ENCODE results near the gene UBE2E2.

Gene UBE2E2

GRCh38 chr3:23389089-23389488 is 186.0 kb downstream of the UBE2E2 start:
- DNase-seq (ENCODE audit: low spot score), result no peak

- DNase-seq (ENCODE audit: low spot score), result no peak
Observed at GRCh38 chr3:23389686-23390085, 186.6 kb downstream of the UBE2E2 start.

GRCh38 chr3:23390446-23390845 is 187.3 kb downstream of the UBE2E2 start:
- DNase-seq (ENCODE audit: low spot score), result no peak

GRCh38 chr3:23390989-23391553 is 187.9 kb downstream of the UBE2E2 start:
- no peak for DNase-seq (ENCODE audit: low spot score)

GRCh38 chr3:23395115-23395514 is 192.0 kb downstream of the UBE2E2 start:
- DNase-seq (ENCODE audit: low spot score), result no peak

- no peak for DNase-seq (ENCODE audit: low spot score)
Observed at GRCh38 chr3:23396746-23397145, 193.6 kb downstream of the UBE2E2 start.

GRCh38 chr3:23399221-23399620 is 196.1 kb downstream of the UBE2E2 start:
- DNase-seq (ENCODE audit: low spot score), result no peak

- DNase-seq (ENCODE audit: low spot score), result peak; percentile 2
Observed at GRCh38 chr3:23402728-23403492, 199.8 kb downstream of the UBE2E2 start.

- DNase-seq (ENCODE audit: low spot score), result no peak
Observed at GRCh38 chr3:23404246-23404645, 201.1 kb downstream of the UBE2E2 start.

- DNase-seq (ENCODE audit: low spot score), result no peak
Observed at GRCh38 chr3:23405081-23405480, 202.0 kb downstream of the UBE2E2 start.

- no peak for DNase-seq (ENCODE audit: low spot score)
Observed at GRCh38 chr3:23406601-23407000, 203.5 kb downstream of the UBE2E2 start.

- DNase-seq (ENCODE audit: low spot score), result no peak
Observed at GRCh38 chr3:23418026-23418425, 214.9 kb downstream of the UBE2E2 start.

- DNase-seq (ENCODE audit: low spot score), result no peak
Observed at GRCh38 chr3:23421811-23422516, 218.8 kb downstream of the UBE2E2 start.

GRCh38 chr3:23422517-23422851 is 219.4 kb downstream of the UBE2E2 start:
- DNase-seq (ENCODE audit: low spot score), result no peak

- DNase-seq (ENCODE audit: low spot score), result no peak
Observed at GRCh38 chr3:23425410-23425809, 222.3 kb downstream of the UBE2E2 start.

GRCh38 chr3:23430781-23431398 is 227.8 kb downstream of the UBE2E2 start:
- DNase-seq (ENCODE audit: low spot score), result no peak

GRCh38 chr3:23431764-23432163 is 228.6 kb downstream of the UBE2E2 start:
- DNase-seq (ENCODE audit: low spot score), result no peak

GRCh38 chr3:23435318-23435717 is 232.2 kb downstream of the UBE2E2 start:
- DNase-seq (ENCODE audit: low spot score), result no peak

GRCh38 chr3:23435904-23436303 is 232.8 kb downstream of the UBE2E2 start:
- DNase-seq (ENCODE audit: low spot score), result no peak

GRCh38 chr3:23437484-23438145 is 234.5 kb downstream of the UBE2E2 start:
- no peak for DNase-seq (ENCODE audit: low spot score)

- DNase-seq (ENCODE audit: low spot score), result no peak
Observed at GRCh38 chr3:23438657-23439056, 235.5 kb downstream of the UBE2E2 start.

- no peak for DNase-seq (ENCODE audit: low spot score)
Observed at GRCh38 chr3:23439080-23439479, 236.0 kb downstream of the UBE2E2 start.

Measured in activated CD4-positive, alpha-beta T cell treated with anti-CD3 and anti-CD28 coated beads, Interleukin-2, Interleukin-4, amounts not matched to agents 100 ng/mL and 50 ng/mL, durations not matched to agents 16 hours and 8 hours (primary cell).